Left renal cortex interstitium (tissue), 4 donors: ENCODE measurements around the gene CCDC87. TPM values are rescaled to one million over a fixed set of nuclear protein-coding genes. Genes with fewer than 3 reads are reported as not detected.
A peak's percentile ranks its signal among the peaks of the same experiment; 100 is the strongest.
"Not testable (repeated sequence)": the region's sequence is repeated elsewhere in the genome, so short reads cannot be mapped to it uniquely, and the experiment has no call there.

Experiments
- DNase-seq, 4 donors: peaks; one replicate each; pipeline ENCODE4 v3.0.0-alpha.2; 2013; ENCODE audit warnings: low read depth in 4 of 4, low spot score in 2 of 4, missing footprints in 1 of 4
- polyA plus RNA-seq, 4 donors: library from polyadenylated mRNA; unstranded; fragments of 120-200 nt; gene quantifications; one replicate each; pipeline ENCODE4 v1.2.1, GENCODE V29; 2013; ENCODE audit not compliant: insufficient read length in 4 of 4

The CCDC87 gene
- polyA plus RNA-seq, 4 donors = 0.24 to 0.37 (median 0.34) TPM

DNA sequence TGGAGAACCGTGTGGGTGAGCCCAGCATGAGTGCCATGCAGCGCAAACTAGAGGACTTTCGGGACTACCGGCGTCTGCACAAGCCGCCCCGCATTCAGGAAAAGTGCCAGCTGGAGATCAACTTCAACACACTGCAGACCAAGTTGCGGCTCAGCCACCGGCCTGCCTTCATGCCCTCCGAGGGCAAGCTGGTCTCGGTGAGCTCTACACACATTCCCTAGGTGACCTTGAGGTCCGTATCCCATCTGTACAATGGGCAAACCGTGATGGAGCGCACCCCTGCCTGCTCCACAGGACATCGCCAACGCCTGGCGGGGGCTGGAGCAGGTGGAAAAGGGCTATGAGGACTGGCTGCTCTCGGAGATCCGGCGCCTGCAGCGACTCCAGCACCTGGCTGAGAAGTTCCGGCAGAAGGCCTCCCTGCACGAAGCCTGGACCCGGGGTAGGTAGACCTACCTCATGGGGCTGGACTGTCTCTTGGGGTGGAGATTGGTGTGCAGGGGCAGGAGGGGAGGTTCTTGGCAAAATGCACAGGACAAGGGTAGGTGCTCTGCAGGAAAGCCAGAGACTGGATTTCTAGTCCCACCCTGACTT lies 35.0 kb downstream of the CCDC87 start:
- DNase-seq = no peak

DNA sequence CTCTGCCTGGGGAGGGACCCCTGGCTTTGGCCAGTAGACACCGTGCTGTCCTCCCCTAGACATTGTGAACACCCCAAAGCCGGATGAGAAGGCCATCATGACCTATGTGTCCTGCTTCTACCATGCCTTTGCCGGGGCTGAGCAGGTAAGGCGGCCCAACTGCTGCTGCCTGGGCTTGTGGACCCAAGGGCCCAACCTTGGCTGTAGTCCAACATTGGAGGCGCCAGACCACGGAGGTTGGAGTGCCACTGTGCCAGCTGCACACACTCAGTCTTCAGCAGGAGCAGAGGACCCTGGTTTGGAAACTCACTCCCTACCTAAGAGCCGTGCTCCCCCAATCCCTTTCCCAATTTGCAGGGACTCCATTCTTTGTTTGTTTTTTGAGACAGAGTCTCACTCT lies 36.8 kb downstream of the CCDC87 start:
- no peak for DNase-seq

DNA sequence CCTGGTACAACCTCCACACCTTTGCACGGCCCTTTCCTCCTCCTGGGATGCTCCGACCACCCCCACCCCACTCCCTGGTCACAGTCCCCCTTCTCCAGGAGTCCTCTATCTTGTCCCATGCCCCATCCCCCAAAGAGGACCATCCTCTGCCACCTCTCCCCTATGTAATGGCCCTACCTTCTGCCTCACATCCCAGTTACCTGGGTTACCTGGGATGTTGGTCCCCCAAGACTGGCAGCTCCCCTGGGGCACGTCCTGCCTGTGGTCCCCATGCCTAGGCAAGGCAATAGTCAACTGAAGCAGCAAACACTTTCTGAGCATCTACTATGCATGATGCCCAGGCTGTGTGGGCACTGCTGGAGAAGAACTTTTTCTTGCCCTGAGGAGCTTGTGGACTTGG lies 37.4 kb downstream of the CCDC87 start:
- no peak for DNase-seq

DNA sequence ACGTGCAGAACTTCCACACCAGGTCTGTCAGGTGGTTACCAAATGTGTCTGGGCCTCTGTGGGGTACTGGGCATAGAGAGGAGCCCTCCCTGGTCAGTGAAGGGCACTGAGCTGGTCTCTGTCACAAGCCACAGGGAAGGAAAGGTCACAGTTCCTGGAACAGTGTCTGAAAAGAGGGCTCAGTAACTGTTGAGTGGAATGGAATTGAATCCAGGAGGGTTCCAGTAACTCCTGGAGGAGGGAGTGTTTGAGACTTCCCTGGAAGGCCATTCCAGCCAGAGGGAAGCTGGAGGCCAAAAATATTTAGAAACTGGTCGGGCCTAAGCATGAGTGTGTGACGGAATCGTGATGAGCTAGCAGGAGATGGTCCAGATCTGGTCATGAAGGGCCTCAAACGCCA lies 38.3 kb downstream of the CCDC87 start:
- DNase-seq = no peak

DNA sequence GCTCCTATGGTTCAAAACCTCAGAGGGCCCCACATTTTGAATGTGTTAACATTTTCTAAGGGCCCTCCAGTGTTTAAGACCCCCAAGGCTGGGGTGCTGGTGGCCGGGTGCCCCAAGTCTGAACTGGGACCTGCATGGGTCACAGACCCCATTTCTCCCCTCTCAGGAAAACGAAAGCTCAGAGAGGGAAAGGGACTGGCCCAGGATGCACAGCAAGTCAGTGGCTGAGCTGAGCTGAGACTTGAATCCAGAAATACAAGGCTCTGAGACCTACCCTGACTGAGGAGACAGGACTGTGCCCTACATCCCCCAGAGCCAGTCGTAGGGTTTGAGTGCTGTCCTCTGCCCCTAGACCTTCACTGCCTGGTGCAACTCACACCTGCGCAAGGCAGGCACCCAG lies 42.0 kb downstream of the CCDC87 start:
- DNase-seq = no peak

DNA sequence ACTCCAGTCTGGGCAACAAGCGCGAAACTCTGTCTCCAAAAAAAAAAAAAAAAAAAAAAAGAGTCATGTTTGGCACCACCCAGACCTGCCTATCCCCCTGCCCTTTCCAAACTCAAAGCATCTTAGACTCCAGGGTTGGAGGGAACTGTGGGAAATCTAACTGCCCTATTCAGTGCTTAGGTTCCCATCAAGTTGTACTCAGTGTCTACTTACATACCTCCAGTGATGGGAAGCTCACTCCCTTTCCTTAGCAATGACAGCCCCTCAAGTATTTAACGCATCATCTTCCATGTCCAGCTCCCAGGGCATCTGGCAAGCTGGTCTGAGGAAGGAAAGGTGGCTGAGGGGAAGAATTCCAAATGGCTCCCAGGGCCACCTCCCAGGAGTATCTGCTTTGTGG lies 43.2 kb downstream of the CCDC87 start:
- no peak for DNase-seq

DNA sequence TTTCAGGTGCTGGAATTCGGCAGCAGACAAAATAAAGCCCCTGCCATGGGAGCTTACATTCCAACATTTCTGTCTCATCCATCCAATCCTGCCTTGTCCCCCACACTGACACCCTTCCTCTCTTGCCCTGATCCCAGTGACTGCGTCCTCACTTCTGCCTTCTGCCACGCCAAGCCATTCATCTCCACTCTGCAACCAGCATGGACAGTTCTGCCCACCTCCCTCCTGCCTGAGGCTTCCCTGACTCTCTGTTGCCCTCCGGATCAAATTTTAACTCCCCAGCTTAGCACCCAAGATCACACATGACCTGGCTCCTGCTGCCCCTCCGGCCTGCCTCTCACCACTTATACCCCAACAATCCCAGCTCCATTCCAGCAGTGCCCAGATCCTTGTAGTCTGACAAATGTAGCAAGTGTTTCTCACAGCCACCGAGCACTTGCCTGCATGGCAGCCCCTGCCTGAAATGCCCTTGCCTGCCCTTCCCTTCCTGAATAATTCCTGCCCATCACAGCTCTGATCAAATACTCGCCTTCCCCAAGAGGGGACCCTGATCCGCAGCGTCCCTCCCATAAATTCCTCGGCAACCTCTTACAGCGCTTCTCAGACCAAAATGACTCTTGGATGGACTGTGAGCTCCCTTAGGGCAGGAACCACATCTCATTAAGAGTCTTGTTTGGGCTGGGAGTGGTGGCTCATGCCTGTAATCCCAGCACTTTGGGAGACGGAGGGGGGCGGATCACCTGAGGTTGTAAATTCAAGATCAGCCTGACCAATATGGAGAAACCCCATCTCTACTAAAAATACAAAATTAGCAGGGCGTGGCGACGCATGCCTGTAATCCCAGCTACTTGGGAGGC lies 43.9 kb downstream of the CCDC87 start:
- DNase-seq = no peak

DNA sequence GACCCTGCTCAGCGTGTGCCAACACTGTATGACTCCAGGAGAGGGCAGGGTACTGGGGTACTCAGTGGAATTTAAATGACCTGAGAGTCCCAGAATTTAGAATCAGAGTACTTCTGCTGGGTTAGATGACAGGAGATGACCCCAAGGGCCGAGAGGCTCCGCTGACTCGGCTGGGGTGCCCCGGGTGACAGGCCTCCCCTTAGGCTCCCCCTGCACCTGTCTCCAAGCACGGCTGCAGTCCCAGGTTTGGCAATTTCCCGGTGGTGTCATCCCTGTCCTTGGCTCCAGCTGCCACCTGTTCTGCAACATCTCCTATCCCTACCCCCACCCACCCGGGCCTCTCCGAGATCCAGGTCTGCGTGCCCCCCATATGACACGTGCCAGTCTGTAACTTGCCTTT lies 44.8 kb downstream of the CCDC87 start:
- DNase-seq = no peak

DNA sequence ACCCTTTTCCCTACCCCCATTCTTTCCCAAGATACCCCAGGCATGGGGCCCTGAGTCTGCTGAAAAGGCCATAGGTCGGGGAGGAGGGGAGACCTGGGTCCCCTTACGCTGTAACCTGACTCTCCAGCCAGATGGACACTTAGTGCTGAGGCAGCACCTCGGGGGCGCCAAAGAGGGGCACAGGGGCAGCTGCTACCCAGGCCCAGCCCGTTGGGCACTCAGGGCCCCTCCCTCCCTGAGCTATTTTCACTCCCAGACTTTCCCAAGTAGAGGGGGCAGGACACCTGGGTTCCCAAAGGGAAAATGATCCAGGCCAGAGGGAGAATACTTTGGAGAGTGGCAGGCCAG lies 45.2 kb downstream of the CCDC87 start:
- DNase-seq = no peak

DNA sequence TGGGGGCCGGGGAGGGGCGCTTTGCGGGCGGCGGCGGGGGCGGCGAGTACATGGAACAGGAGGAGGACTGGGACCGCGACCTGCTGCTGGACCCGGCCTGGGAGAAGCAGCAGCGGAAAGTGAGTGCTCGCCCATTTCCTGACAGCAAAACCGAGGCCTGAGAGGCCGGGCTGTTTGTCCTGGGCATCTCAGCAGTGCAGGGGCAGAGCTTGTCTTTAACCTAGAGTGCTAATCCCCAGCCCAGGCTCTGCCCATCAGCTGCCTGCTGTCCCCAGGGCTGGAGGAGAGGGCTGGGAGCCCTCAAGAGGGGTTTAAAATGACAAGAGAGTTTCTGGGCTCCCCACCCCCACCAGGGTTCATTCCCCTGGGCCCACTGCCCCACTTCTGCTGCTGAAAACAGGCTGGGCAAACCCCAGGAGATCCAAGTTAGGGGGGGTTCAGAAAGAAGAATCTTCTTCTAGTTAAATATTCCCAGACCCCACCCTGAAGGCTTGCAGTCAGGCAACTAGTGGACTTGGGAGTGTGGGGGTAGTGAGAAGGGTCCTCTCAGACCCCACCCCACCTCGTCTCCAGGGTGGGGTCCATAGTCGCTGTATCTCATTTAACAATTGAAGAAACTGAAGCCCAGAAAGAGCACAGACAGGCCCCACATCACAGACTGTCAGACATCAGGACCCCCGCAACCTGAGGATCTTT lies 45.7 kb downstream of the CCDC87 start:
- no peak for DNase-seq

DNA sequence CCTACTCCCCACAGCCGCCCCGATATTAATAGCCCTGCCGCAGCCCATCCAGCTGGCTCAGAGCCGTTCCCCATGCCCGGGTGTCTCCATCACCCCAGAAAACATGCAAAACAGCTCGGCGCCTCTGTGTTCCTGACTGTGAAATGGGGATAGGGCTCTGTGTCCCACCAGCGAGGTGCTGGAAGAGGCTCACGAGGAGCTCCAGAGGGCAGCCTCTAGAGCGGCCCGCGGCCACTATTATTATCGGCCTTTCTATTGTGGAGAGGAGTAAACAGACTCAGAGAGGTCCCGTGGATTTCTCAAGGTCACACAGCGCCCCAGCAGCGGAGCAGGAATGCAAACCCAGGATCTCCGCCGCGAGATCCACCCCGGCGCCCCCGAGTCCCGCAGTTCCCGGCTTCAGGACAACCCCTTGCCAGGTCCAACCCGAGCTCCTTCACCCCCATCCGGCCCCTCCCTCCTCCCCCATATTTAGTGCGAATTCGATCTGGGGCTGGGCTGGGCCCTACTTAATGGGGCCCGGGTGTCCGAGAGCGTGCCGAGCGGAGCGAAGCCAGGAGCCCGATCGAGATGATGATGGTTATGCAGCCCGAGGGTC lies 46.4 kb downstream of the CCDC87 start, which contains the start of gene ACTN3:
ACTN3 (plus strand) TSS at position 536 of the 598 bp plus-strand sequence; CDS start at position 571, 35 bp downstream.
- no peak for DNase-seq

DNA sequence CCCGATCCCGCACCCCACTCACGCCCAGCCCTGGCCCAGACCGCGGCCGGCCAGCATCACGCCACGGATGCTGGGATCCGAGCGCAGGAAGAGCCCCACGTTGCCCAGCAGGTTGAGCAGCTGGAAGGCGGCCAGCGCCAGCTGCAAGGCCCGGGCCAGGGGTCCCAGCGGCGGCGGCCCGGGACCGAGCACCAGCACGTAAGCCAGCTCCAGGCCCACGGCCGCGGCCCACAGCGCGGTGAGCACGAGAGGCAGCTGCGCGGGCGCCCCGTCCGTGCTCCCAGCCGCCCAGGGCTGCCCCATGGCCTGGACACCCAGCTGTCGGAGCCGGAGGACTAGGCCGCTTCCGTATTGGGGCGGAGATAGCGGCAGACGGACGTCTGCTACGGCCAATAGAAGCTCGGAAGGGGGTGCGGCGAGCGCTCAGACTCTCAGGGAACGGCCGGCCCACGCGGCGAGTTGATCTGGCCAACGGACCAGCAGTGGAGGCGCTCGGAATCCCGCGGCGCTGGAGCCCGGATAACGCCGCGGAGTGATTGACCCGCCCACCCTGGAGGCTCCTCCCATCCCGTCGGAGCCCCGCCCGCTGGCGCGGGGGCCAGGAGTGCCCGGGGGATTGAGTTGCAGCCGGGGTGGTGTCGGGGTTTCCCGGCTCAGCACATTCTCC lies 47.0 kb downstream of the CCDC87 start, which contains the start of gene ZDHHC24:
ZDHHC24 (minus strand) TSS at position 348 of the 667 bp plus-strand sequence; CDS start at position 303, 45 bp downstream.
- DNase-seq = peak; percentile 74 to 89 (median 80)

DNA sequence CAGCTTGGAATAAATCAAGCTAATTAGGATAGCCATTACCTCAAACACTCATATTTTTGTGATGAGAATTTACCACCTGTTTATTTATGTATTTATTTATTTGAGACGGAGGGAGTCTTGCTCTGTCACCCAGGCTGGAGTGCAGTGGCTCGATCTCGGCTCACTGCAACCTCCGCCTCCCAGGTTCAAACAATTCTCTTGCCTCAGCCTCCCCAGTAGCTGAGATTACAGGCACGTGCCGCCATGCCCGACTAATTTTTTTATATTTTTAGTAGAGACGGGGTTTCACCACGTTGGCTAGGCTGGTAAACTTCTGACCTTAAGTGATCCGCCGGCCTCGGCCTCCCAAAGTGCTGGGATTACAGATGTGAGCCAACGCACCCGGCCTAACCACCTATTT lies 47.9 kb downstream of the CCDC87 start:
- not testable (repeated sequence) for DNase-seq

DNA sequence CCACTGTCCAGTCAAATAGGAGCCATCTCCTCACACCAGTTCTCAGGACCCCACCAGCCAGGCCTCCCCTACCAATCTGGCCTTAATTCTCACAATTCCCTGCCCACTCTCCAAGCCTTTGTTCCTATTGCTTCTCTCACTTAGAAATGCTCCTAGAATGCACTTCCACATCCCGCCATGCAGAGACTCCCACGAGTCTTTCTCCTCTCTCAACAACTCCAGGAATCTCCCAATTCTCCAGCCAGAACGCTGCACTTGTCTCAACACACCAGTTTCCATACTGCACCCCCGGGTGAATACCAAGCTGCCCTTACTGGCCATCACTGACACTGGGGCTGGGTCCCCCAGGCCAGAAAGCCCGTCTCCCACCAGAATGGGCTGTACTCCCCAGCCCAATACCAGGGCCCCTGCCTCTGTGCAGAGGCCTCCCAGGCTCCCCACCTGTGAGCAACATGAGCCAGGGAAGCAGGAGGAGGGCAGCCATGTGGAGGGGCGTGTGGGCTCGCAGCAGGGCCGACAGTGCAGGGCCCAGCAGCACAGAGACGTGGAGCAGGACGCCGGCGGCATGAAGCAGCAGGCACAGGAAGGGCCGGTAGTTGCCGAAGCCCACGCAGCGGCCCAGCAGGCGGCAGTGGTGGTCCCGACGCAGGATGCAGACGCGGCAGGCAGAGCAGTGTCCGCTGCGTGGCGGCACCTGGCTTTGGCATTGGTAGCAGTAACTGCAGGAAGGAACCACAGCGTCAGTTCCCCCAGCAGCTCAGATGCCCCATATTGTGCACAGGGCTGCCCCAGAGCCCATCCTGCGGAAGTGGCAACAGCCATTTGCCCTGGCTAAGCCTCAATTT lies 49.4 kb downstream of the CCDC87 start:
- peak in 2 of 4 donors; percentile 37 to 53 for DNase-seq

DNA sequence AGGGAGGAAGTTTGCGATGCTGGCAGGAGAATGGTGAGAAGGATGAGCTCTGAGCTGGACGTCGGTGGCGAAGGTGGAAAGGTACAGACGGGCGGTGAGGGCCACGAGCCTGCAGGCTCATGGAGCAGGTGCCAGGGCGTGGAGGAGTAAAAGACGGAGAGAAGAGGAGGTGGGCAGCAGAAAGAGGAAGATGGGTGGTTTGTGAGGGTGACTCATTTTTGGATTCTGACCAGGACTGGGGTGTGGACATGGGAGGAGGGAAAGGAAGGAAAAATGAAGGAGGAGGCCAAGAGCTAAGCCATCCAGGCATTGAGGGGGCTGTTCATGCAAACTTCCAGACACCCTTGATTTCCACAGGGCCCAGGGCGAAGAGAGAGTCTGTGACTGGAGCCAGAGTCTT lies 50.5 kb downstream of the CCDC87 start:
- DNase-seq = no peak

DNA sequence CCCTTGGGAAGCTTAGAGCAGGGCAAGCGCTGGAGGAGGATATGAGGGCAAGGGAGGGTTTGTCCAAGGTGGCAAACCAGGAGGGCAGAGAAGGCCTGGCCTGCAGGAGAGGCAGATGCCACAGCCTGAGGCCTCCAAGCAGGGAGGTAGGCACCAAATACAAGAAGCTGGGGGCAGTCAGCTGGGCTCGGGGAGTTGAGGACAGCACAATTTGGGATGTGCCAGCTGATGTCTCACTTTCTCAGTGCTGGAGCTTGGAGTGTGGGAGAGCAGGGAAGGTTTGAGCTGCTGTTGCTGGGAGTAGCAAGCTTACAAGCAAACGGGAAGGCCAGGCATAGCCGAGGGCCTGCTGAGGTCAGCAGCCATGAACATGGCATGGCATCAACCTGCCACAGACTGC lies 51.0 kb downstream of the CCDC87 start:
- no peak for DNase-seq

DNA sequence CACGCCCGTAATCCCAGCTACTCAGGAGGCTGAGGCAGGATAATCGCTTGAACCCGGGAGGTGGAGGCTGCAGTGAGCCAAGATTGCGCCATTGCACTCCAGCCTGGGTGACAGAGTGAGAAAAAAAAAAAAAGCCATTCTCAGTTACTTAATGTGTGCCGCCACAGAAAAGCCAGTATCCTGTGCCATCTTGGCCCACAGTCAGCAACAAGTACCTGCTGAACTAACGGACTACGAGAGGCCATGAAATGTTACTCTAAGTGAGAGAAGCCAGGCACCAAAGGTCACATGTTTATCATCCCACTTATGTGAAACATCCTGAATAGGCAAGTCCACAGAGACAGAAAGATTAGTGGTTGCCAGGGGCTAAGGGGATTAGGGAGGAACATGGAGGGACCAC lies 52.3 kb downstream of the CCDC87 start:
- DNase-seq = not testable (repeated sequence)
